ENCODE results near the gene CR1L. TPM values are rescaled to one million over a fixed set of nuclear protein-coding genes. Genes with fewer than 3 reads are reported as not detected.
"Not testable (repeated sequence)": the region's sequence is repeated elsewhere in the genome, so short reads cannot be mapped to it uniquely, and the experiment has no call there.

CR1L gene
- total and polyA plus RNA-seq, 12 donors = 0.34 to 1.1 (median 0.42) TPM; not detected in 9

- Histone ChIP-seq H3K27ac (no peak overlapping the region), H3K4me1 (peaks cover 0 to 3% (median 0%) of the 10 kb centered on the region in 9 donors), H3K9me3 (peaks cover 0 to 3% (median 0%) of the 10 kb centered on the region in 11 donors), H3K36me3 (peaks cover 0 to 57% (median 0%) of the 10 kb centered on the region in 9 donors), H3K4me3 (no peak overlapping the region), H3K27me3 (peaks cover 0 to under 1% (median 0%) of the 10 kb centered on the region in 7 donors)
- 96 to 99% methylated on average over 2 of the region's 2 CpGs for WGBS, 2 donors
- DNase-seq (no peak), ATAC-seq (no peak)
- TF ChIP-seq CTCF (IDR thresholded peaks at IDR 0.05) = no peak
- intact Hi-C loops (cut with DNase I) = no loop called here
Observed at GRCh38 chr1:207627496-207627895, 17.4 kb upstream of the CR1L start.

- no peak for ATAC-seq
Observed at GRCh38 chr1:207628776-207629175, 16.2 kb upstream of the CR1L start.

GRCh38 chr1:207631137-207631536 lies 13.8 kb upstream of the CR1L start:
- Histone ChIP-seq H3K27me3 (peaks cover 0 to 12% (median 0%) of the 10 kb centered on the region in 7 donors), H3K27ac (no peak overlapping the region), H3K36me3 (peaks cover 0 to 54% (median 0%) of the 10 kb centered on the region in 9 donors), H3K9me3 (no peaks in the 10 kb centered on the region), H3K4me1 (peaks cover 0 to 3% (median 0%) of the 10 kb centered on the region in 9 donors), H3K4me3 (no peak overlapping the region)
- 58 to 68% methylated on average over 1 of the region's 1 CpG for WGBS, 2 donors
- ATAC-seq (no peak), DNase-seq (no peak)
- no peak for TF ChIP-seq CTCF (IDR thresholded peaks at IDR 0.05)
- intact Hi-C loops (cut with DNase I) = no loop called here

More at GRCh38 chr1:207628776-207629175, 16.2 kb upstream of the CR1L start:
- Histone ChIP-seq H3K36me3 (peaks cover 0 to 57% (median 0%) of the 10 kb centered on the region in 9 donors), H3K9me3 (peaks cover 0 to 3% (median 0%) of the 10 kb centered on the region in 11 donors), H3K4me1 (peaks cover 0 to 3% (median 0%) of the 10 kb centered on the region in 9 donors), H3K27ac (no peak overlapping the region), H3K27me3 (no peaks in the 10 kb centered on the region), H3K4me3 (no peak overlapping the region)
- WGBS, 2 donors = 35 to 50% methylated on average over 5 of the region's 5 CpGs
- DNase-seq = no peak
- no peak for TF ChIP-seq CTCF (IDR thresholded peaks at IDR 0.05)
- intact Hi-C loops (cut with DNase I) = no loop called here

GRCh38 chr1:207633226-207633625 lies 11.7 kb upstream of the CR1L start:
- Histone ChIP-seq H3K4me1 (peaks cover 0 to 3% (median 0%) of the 10 kb centered on the region in 9 donors), H3K9me3 (no peaks in the 10 kb centered on the region), H3K27ac (no peak overlapping the region), H3K4me3 (no peak overlapping the region), H3K36me3 (peaks cover 0 to 46% (median 0%) of the 10 kb centered on the region in 9 donors), H3K27me3 (peaks cover 0 to 14% (median 0%) of the 10 kb centered on the region in 7 donors)
- no peak for TF ChIP-seq CTCF (IDR thresholded peaks at IDR 0.05)
- ATAC-seq (no peak), DNase-seq (no peak)
- intact Hi-C loops (cut with DNase I) = no loop called here

- intact Hi-C loops (cut with DNase I); H3K27ac ChIP-seq; DNase-seq; H3K4me1 ChIP-seq; ATAC-seq; H3K4me3 ChIP-seq; H3K9me3 ChIP-seq: not testable (repeated sequence)
- peaks cover 0 to 15% (median 5%) of the 10 kb centered on the region in 7 donors for H3K27me3 ChIP-seq
- 67 to 74% methylated on average over 12 of the region's 12 CpGs for WGBS, 2 donors
- H3K36me3 ChIP-seq = peaks cover 0 to 48% (median 0%) of the 10 kb centered on the region in 9 donors
Observed at GRCh38 chr1:207633699-207634289, 11.1 kb upstream of the CR1L start.

GRCh38 chr1:207634293-207634692 lies 10.6 kb upstream of the CR1L start:
- H3K4me3 ChIP-seq; intact Hi-C loops (cut with DNase I); H3K27ac ChIP-seq; DNase-seq; ATAC-seq; H3K4me1 ChIP-seq; H3K9me3 ChIP-seq: not testable (repeated sequence)
- H3K27me3 ChIP-seq = peaks cover 0 to 20% (median 6%) of the 10 kb centered on the region in 7 donors
- peaks cover 0 to 51% (median 0%) of the 10 kb centered on the region in 9 donors for H3K36me3 ChIP-seq
- WGBS, 2 donors = 84 to 99% methylated on average over 4 to 6 of the region's 6 CpGs

GRCh38 chr1:207635569-207636186 lies 9.3 kb upstream of the CR1L start:
- intact Hi-C loops (cut with DNase I); H3K4me3 ChIP-seq; H3K4me1 ChIP-seq; H3K9me3 ChIP-seq; ATAC-seq; H3K27ac ChIP-seq; DNase-seq: not testable (repeated sequence)
- H3K27me3 ChIP-seq = peaks cover 0 to 33% (median 6%) of the 10 kb centered on the region in 7 donors
- H3K36me3 ChIP-seq = peaks cover 0 to 49% (median 0%) of the 10 kb centered on the region in 9 donors
- whole genome bisulfite sequencing, 2 donors = 52 to 55% methylated on average over 7 of the region's 7 CpGs

All from heart right ventricle (tissue), 16 donors.